NCI-H187 treated with DMSO at 0.1 percent for 48 hours (cell line): Measurements from ENCODE around the gene ZBED6.
A peak's percentile ranks its signal among the peaks of the same experiment; 100 is the strongest.
"Not testable (repeated sequence)": the region's sequence is repeated elsewhere in the genome, so short reads cannot be mapped to it uniquely, and the experiment has no call there.

Experiments
- DNase-seq: peaks from one replicate; lab custom pipeline; 2025; lab: John Stamatoyannopoulos, UW

Gene ZBED6

DNA sequence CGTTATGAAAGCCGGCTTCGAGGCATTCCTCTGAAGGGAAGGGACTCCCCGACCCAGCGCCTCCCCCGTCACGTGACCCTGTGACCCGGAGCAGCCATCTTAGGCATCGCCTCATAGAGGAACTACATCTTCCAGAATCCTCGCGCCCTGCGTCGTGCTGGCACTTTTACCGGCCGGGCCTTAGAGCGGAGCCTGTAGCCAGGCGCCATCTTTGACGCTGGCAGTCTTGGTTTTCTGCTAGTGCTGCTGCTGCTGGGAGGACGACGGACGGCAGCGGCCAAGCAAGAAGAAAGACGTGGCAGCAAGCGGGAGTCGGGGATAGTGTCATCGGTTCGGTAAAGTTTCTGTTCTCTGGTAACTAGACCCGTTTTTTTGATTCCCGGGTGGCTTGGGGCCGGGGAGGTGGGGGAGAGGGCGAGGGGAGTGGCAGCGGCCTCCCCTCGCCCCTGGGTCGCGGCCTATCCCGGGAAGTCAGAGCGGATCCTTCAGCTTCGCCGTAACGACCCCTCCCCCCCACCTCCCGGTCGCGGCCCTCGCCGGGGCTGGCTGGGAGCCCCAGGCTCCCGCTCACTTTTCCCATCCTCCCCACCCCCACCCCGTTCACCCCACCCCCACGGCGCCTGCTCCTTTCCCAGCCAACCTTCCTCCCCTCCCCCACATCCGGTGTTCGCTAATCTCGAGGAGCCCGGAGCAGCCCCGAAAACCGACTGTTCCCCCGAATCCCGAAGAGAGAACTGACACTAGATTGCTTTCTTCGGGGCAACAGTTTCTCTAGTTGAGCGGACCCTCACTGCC, at the start of gene ZBED6, which contains the start of gene ZC3H11A:
TSS of gene ZBED6 (plus strand) at position 183 of the 795 bp plus-strand sequence. CDS start 1,900 bp downstream, outside the sequence.
TSS of gene ZC3H11A (plus strand) at position 183 of the 795 bp plus-strand sequence. CDS start 21,448 bp downstream, outside the sequence.
- peak; percentile 99 for DNase-seq

- no peak for DNase-seq
Observed at GRCh38 chr1:203746281-203746680, 49.1 kb upstream of the ZBED6 start.

DNA sequence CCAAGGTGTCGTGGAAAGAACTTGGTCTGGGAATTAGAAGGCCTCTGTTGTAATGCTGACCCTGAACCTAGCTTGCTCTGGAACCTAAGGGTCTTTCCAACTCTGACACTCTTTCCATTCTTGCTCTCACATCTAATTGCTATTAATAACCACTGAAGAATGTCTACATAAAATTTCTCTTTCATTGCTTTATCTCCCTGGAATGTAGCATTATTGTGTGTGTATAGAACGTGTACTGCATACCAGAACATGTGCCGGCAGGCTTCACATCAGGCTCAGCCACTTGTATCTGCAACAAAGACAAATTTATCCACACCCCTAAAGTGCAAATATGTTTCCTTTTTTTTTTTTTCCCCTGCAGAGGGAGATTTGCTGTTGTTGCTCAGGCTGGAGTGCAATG, 44.4 kb upstream of the ZBED6 start:
- no peak for DNase-seq

- DNase-seq: not testable (repeated sequence)
Observed at GRCh38 chr1:203751618-203752361, 43.6 kb upstream of the ZBED6 start.

GRCh38 chr1:203754455-203754864, 41.0 kb upstream of the ZBED6 start:
- no peak for DNase-seq

DNA sequence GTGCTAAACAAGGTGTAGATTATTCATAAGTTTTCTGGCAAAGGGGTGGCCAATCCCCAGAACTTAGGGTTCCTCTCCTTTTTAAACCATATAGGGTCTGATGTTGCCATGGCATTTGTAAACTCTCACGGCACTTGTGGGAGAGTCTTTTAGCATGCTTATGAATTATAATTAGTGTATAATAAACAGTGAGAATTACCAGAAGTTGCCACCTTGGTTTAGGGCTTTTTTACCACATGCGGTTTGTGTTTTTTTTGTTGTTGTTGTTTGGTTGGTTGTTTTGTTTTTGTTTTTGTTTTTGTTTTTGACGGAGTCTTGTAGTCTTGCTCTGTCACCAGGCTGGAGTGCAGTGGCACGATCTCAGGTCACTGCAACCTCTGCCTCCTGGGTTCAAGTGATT, 39.4 kb upstream of the ZBED6 start:
- no peak for DNase-seq

- DNase-seq: not testable (repeated sequence)
Observed at GRCh38 chr1:203758749-203759148, 36.7 kb upstream of the ZBED6 start.

- DNase-seq: no peak
Observed at GRCh38 chr1:203760506-203760905, 34.9 kb upstream of the ZBED6 start.

DNA sequence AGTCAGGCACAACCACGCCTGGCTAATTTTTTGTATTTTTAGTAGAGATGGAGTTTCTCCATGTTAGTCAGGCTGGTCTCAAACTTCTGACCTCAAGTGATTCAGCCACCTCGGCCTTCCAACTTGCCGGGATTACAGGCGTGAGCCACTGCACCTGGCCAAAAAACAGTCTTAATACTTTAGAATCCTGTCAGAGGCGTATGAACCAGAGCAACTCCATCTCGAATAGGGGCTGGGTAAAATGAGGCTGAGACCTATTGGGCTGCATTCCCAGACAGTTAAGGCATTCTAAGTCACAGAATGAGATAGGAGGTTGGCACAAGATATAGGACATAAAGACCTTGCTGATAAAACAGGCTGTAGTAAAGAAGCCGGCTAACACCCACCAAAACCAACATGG, 33.5 kb upstream of the ZBED6 start:
- DNase-seq: not testable (repeated sequence)

GRCh38 chr1:203763505-203763904, 31.9 kb upstream of the ZBED6 start:
- DNase-seq: no peak

- no peak for DNase-seq
Observed at GRCh38 chr1:203764105-203765028, 31.1 kb upstream of the ZBED6 start.

DNA sequence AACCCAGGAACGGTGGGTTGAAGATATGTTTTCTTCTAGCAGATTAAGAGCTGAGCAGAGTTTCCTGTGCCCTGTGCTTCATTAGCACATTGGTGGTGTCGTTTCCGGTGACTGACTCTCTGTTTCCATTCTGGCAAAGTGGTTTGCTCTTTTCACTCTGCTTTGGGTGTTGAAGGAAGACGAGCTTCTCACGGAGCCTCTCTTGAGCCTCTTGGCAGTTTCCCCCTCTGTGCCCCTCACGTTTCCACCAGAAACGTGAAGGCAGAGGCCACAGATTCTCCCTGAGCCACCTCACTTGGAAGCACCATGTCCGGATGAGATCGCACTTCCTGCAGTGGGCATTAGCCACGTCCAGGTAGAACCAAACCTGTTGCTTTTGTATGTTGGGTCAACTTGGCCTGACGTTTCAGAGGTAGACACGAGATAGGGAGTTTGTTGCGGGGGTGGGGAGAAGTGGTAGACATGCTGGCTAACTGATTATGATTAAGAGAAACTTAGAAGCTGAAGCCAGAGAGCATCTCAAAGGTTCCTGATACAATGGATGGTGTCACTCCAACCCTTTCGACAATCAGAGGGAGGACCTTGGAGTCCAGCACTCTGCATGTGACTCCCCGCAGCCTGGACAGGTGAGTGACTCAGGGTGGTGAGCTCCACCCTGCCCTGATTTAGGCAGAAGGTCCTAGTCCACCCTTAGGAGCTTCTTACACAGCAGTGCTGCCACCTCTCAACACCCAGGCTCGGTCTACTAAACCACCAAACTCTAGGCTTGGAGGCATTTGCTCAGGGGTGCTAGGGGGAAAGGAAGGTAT, 30.2 kb upstream of the ZBED6 start, which contains the start of gene LAX1:
TSS of gene LAX1 (plus strand) at position 155 of the 809 bp plus-strand sequence. CDS start at position 538, 383 bp downstream.
- no peak for DNase-seq

DNA sequence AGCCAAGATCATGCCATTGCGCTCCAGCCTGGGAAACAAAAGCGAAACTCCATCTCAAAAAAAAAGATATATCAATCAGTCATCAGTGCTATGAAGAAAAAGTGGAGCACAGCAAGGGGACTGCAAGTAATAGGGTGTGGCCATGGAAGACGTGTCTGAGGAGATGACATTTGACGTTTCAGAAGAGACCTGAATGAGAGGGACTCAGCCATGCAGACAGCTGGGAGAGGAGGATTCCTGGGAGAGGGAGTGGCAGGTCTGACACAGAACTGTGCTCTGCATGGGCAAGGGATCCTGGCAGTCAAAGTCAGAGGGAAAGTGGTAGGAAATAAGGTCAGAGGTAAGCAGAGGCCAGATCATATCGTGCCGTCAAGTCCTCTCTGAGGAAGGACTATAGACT, 27.2 kb upstream of the ZBED6 start:
- DNase-seq: no peak

DNA sequence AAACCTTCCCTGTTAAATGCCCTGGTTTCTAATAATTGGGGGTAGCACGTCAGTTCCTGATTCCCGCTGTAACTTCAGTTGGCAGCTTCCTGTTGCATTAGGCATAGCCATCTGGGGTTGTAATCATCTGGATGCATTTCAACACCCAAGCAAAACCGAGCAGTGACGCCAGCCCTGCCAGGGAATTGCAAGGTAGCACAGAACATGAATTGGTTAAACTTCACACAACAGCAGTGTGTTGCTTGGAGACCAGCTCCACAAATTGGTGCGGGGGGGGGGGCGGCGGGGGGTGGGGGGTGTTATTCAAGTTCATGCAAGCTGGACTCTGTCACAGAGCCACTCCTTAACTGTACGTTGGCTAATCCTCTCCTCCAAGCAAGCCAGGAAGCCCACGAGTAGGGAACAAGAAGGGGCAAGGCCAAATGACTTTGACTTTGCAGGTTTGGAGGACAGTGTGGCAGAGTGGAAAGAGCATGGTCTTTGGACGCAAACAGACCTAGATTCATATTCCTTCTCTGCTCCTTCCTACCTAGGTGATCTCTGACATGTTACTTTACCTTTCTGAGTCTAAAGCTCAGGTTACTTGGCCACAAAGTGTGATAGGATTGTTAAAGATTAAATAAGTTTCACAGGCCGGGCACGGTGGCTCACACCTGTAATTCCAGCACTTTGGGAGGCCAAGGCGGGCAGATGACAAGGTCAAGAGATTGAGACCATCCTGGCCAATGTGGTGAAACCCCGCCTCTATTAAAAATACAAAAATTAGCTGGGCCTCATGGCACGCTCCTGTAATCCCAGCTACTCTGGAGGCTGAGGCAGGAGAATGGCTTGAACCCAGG, 25.7 kb upstream of the ZBED6 start:
- no peak for DNase-seq

GRCh38 chr1:203771901-203772301, 23.5 kb upstream of the ZBED6 start:
- DNase-seq: no peak

- no peak for DNase-seq
Observed at GRCh38 chr1:203772836-203773235, 22.6 kb upstream of the ZBED6 start.

DNA sequence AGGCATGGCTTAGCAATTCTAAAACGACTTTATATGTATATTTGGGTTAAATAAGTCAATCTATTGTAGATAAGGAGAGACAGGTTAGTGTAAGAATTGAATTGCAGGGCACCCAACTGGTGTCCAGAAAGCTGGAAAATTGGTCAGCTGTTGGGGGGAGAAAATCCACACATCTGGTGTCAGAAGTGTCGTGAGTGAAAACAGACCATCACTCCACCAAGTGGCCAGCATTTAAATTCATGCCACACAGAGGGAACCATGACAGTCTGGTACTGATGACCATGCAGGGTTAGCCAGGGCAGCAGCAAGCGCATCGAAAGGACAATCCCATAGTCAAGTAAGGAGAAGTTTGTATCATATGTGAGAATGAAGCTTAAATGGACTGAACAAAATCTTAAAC, 18.8 kb upstream of the ZBED6 start:
- no peak for DNase-seq

- DNase-seq: no peak
Observed at GRCh38 chr1:203777596-203777995, 17.8 kb upstream of the ZBED6 start.

GRCh38 chr1:203778146-203778545, 17.3 kb upstream of the ZBED6 start:
- DNase-seq: no peak

GRCh38 chr1:203778789-203779188, 16.6 kb upstream of the ZBED6 start:
- no peak for DNase-seq
